ENCODE data around the gene DNM3. TPM values are rescaled to one million over a fixed set of nuclear protein-coding genes. Genes with fewer than 3 reads are reported as not detected.
"Not testable (repeated sequence)": the region's sequence is repeated elsewhere in the genome, so short reads cannot be mapped to it uniquely, and the experiment has no call there.

DNM3 gene
- total RNA-seq, 2 donors from 2014 or later: 3.2 to 22.5 TPM

- not testable (repeated sequence) for ATAC-seq; H3K4me1 Mint-ChIP-seq; H3K27ac Mint-ChIP-seq; H3K36me3 Mint-ChIP-seq (ENCODE audit: low read depth); H3K27me3 Mint-ChIP-seq; DNase-seq; H3K4me3 Mint-ChIP-seq; H3K9me3 ChIP-seq (ENCODE audit: control insufficient read depth, low read length, poor library complexity, severe bottlenecking)
These were observed 530.3 kb downstream of the DNM3 start for GRCh38 chr1:172371646-172372045.

GRCh38 chr1:172373864-172374263, 532.6 kb downstream of the DNM3 start:
- no peaks in the 10 kb centered on the region for H3K36me3 Mint-ChIP-seq (ENCODE audit: low read depth)
- ATAC-seq: no peak
- H3K27ac Mint-ChIP-seq: no peak overlapping the region
- no peak overlapping the region for H3K4me3 Mint-ChIP-seq
- H3K9me3 ChIP-seq (ENCODE audit: control insufficient read depth, low read length, poor library complexity, severe bottlenecking): no peaks in the 10 kb centered on the region
- DNase-seq: no peak
- H3K4me1 Mint-ChIP-seq: peaks cover 9% of the 10 kb centered on the region
- no peaks in the 10 kb centered on the region for H3K27me3 Mint-ChIP-seq

- DNase-seq: no peak
- H3K27ac Mint-ChIP-seq: peak overlapping the region; percentile 54
- no peaks in the 10 kb centered on the region for H3K36me3 Mint-ChIP-seq (ENCODE audit: low read depth)
- ATAC-seq: peak; percentile 68
- H3K9me3 ChIP-seq (ENCODE audit: control insufficient read depth, low read length, poor library complexity, severe bottlenecking): no peaks in the 10 kb centered on the region
- no peak overlapping the region for H3K4me3 Mint-ChIP-seq
- no peaks in the 10 kb centered on the region for H3K27me3 Mint-ChIP-seq
- peaks cover 9% of the 10 kb centered on the region for H3K4me1 Mint-ChIP-seq
These were observed 533.9 kb downstream of the DNM3 start for GRCh38 chr1:172375211-172375631.

- no peak for DNase-seq
- no peaks in the 10 kb centered on the region for H3K27me3 Mint-ChIP-seq
- no peaks in the 10 kb centered on the region for H3K36me3 Mint-ChIP-seq (ENCODE audit: low read depth)
- ATAC-seq: no peak
- H3K4me3 Mint-ChIP-seq: no peak overlapping the region
- peaks cover 15% of the 10 kb centered on the region for H3K4me1 Mint-ChIP-seq
- no peak overlapping the region for H3K27ac Mint-ChIP-seq
- no peaks in the 10 kb centered on the region for H3K9me3 ChIP-seq (ENCODE audit: control insufficient read depth, low read length, poor library complexity, severe bottlenecking)
These were observed 535.1 kb downstream of the DNM3 start for GRCh38 chr1:172376431-172376830.

GRCh38 chr1:172377565-172377964, 536.3 kb downstream of the DNM3 start:
- Mint-ChIP-seq H3K27me3 (no peaks in the 10 kb centered on the region), H3K4me1 (peaks cover 18% of the 10 kb centered on the region), H3K36me3 (ENCODE audit: low read depth) (no peaks in the 10 kb centered on the region), H3K4me3 (no peak overlapping the region), H3K27ac (no peak overlapping the region)
- DNase-seq (no peak), ATAC-seq (no peak)
- H3K9me3 ChIP-seq (ENCODE audit: control insufficient read depth, low read length, poor library complexity, severe bottlenecking): no peaks in the 10 kb centered on the region

GRCh38 chr1:172378109-172378760, 536.9 kb downstream of the DNM3 start:
- Mint-ChIP-seq H3K4me1 (peaks cover 18% of the 10 kb centered on the region), H3K27ac (no peak overlapping the region), H3K36me3 (ENCODE audit: low read depth) (no peaks in the 10 kb centered on the region), H3K27me3 (no peaks in the 10 kb centered on the region), H3K4me3 (no peak overlapping the region)
- no peak for DNase-seq
- H3K9me3 ChIP-seq (ENCODE audit: control insufficient read depth, low read length, poor library complexity, severe bottlenecking): no peaks in the 10 kb centered on the region
- ATAC-seq: no peak

- no peaks in the 10 kb centered on the region for H3K9me3 ChIP-seq (ENCODE audit: control insufficient read depth, low read length, poor library complexity, severe bottlenecking)
- Mint-ChIP-seq H3K27me3 (no peaks in the 10 kb centered on the region), H3K27ac (peak overlapping the region; percentile 89), H3K4me3 (peak overlapping the region; percentile 75), H3K36me3 (ENCODE audit: low read depth) (no peaks in the 10 kb centered on the region), H3K4me1 (peaks cover 12% of the 10 kb centered on the region)
- DNase-seq: no peak
- ATAC-seq: peak; percentile 97
These were observed 539.3 kb downstream of the DNM3 start for GRCh38 chr1:172380441-172381244.

GRCh38 chr1:172381946-172382345, 540.6 kb downstream of the DNM3 start:
- Mint-ChIP-seq H3K4me1 (peaks cover 9% of the 10 kb centered on the region), H3K27me3 (no peaks in the 10 kb centered on the region), H3K4me3 (no peak overlapping the region), H3K36me3 (ENCODE audit: low read depth) (no peaks in the 10 kb centered on the region), H3K27ac (peak overlapping the region; percentile 89)
- no peak for ATAC-seq
- H3K9me3 ChIP-seq (ENCODE audit: control insufficient read depth, low read length, poor library complexity, severe bottlenecking): no peaks in the 10 kb centered on the region
- DNase-seq: no peak

GRCh38 chr1:172382406-172382805, 541.1 kb downstream of the DNM3 start:
- no peak for ATAC-seq
- H3K27ac Mint-ChIP-seq: no peak overlapping the region
- H3K9me3 ChIP-seq (ENCODE audit: control insufficient read depth, low read length, poor library complexity, severe bottlenecking): no peaks in the 10 kb centered on the region
- peaks cover 9% of the 10 kb centered on the region for H3K4me1 Mint-ChIP-seq
- H3K36me3 Mint-ChIP-seq (ENCODE audit: low read depth): no peaks in the 10 kb centered on the region
- no peaks in the 10 kb centered on the region for H3K27me3 Mint-ChIP-seq
- DNase-seq: no peak
- no peak overlapping the region for H3K4me3 Mint-ChIP-seq

GRCh38 chr1:172382990-172383389, 541.7 kb downstream of the DNM3 start:
- H3K4me1 Mint-ChIP-seq: peaks cover 9% of the 10 kb centered on the region
- H3K27ac Mint-ChIP-seq: no peak overlapping the region
- H3K27me3 Mint-ChIP-seq: no peaks in the 10 kb centered on the region

GRCh38 chr1:172383536-172383935, 542.2 kb downstream of the DNM3 start:
- peaks cover 1% of the 10 kb centered on the region for H3K36me3 Mint-ChIP-seq (ENCODE audit: low read depth)
- ATAC-seq (no peak), DNase-seq (no peak)
- H3K4me3 Mint-ChIP-seq: no peak overlapping the region
- no peaks in the 10 kb centered on the region for H3K27me3 Mint-ChIP-seq
- H3K4me1 Mint-ChIP-seq: peaks cover 9% of the 10 kb centered on the region
- H3K27ac Mint-ChIP-seq: no peak overlapping the region
- H3K9me3 ChIP-seq (ENCODE audit: control insufficient read depth, low read length, poor library complexity, severe bottlenecking): no peaks in the 10 kb centered on the region

More at GRCh38 chr1:172382990-172383389, 541.7 kb downstream of the DNM3 start:
- ATAC-seq (no peak), DNase-seq (no peak)
- Mint-ChIP-seq H3K4me3 (no peak overlapping the region), H3K36me3 (ENCODE audit: low read depth) (no peaks in the 10 kb centered on the region)
- H3K9me3 ChIP-seq (ENCODE audit: control insufficient read depth, low read length, poor library complexity, severe bottlenecking): no peaks in the 10 kb centered on the region

- H3K4me1 Mint-ChIP-seq: peaks cover 9% of the 10 kb centered on the region
- no peak overlapping the region for H3K27ac Mint-ChIP-seq
- no peaks in the 10 kb centered on the region for H3K27me3 Mint-ChIP-seq
- DNase-seq (no peak), ATAC-seq (no peak)
- H3K36me3 Mint-ChIP-seq (ENCODE audit: low read depth): peaks cover 3% of the 10 kb centered on the region
- no peaks in the 10 kb centered on the region for H3K9me3 ChIP-seq (ENCODE audit: control insufficient read depth, low read length, poor library complexity, severe bottlenecking)
- no peak overlapping the region for H3K4me3 Mint-ChIP-seq
These were observed 543.4 kb downstream of the DNM3 start for GRCh38 chr1:172384656-172385055.

GRCh38 chr1:172386046-172386445, 544.7 kb downstream of the DNM3 start:
- H3K9me3 ChIP-seq (ENCODE audit: control insufficient read depth, low read length, poor library complexity, severe bottlenecking): no peaks in the 10 kb centered on the region
- ATAC-seq (no peak), DNase-seq (no peak)
- no peak overlapping the region for H3K4me3 Mint-ChIP-seq
- H3K4me1 Mint-ChIP-seq: peaks cover 11% of the 10 kb centered on the region
- H3K36me3 Mint-ChIP-seq (ENCODE audit: low read depth): peaks cover 3% of the 10 kb centered on the region
- no peak overlapping the region for H3K27ac Mint-ChIP-seq
- H3K27me3 Mint-ChIP-seq: no peaks in the 10 kb centered on the region

- Mint-ChIP-seq H3K4me3 (no peak overlapping the region), H3K4me1 (peaks cover 11% of the 10 kb centered on the region), H3K27ac (no peak overlapping the region), H3K36me3 (ENCODE audit: low read depth) (peaks cover 3% of the 10 kb centered on the region), H3K27me3 (no peaks in the 10 kb centered on the region)
- DNase-seq: no peak
- H3K9me3 ChIP-seq (ENCODE audit: control insufficient read depth, low read length, poor library complexity, severe bottlenecking): no peaks in the 10 kb centered on the region
- ATAC-seq: no peak
These were observed 547.2 kb downstream of the DNM3 start for GRCh38 chr1:172388490-172388889.
